IMR-90 (cell line): Measurements from ENCODE around the gene DLX1. TPM values are rescaled to one million over a fixed set of nuclear protein-coding genes. Genes with fewer than 3 reads are reported as not detected.

Experiments
- ATAC-seq: fragments of 200-7000 bp; cut with Tn5 transposase; 2 replicates; pipeline ENCODE4 v1.9.1; 2020; ENCODE audit warnings: low read depth, mild to moderate bottlenecking, moderate library complexity
- BruUV-seq: library from RNA; stranded (reverse); fragments of 400-500 nt; replicated peaks from 2 replicates; lab custom pipeline; 2021; lab: Mats Ljungman, UMichigan
- CTCF ChIA-PET: fragments of 300-600 bp; formaldehyde crosslinking; extraction: SDS; loops from one replicate; lab custom pipeline; 2021; ENCODE audit warnings: antibody characterized with exemption; lab: Yijun Ruan, JAX
- POLR2A ChIA-PET: fragments of 300-600 bp; sonication (Branson Sonifier 250); formaldehyde crosslinking; loops from one replicate; lab custom pipeline; 2022; ENCODE audit warnings: antibody characterized with exemption; ENCODE audit not compliant: unreplicated experiment; lab: Charles Lee
- DNase-seq: peaks from one replicate; pipeline ENCODE4 v3.0.0; 2013
- H2AFZ ChIP-seq: replicated peaks from 2 replicates; pipeline ENCODE3; 2013; ENCODE audit warnings: low read length, mild to moderate bottlenecking; ENCODE audit not compliant: poor library complexity
- H2AK5ac ChIP-seq: 2 replicates; pipeline ENCODE4 v1.6.1; 2013; ENCODE audit warnings: low read depth, low read length, inconsistent platforms
- H2AK9ac ChIP-seq: replicated peaks from 2 replicates; pipeline ENCODE3; 2013; ENCODE audit warnings: mild to moderate bottlenecking, low read depth, low read length, moderate library complexity; ENCODE audit not compliant: poor library complexity
- H2BK120ac ChIP-seq: 2 replicates; pipeline ENCODE4 v1.6.1; 2013; ENCODE audit warnings: low read depth, low read length, inconsistent platforms
- H2BK15ac ChIP-seq: 3 replicates; pipeline ENCODE4 v1.6.1; 2013; ENCODE audit warnings: low read depth, low read length, inconsistent platforms
- H2BK20ac ChIP-seq: 2 replicates; pipeline ENCODE4 v1.6.1; 2013; ENCODE audit warnings: low read depth, mild to moderate bottlenecking, inconsistent platforms, low read length, moderate library complexity
- H2BK5ac ChIP-seq: 2 replicates; pipeline ENCODE4 v1.6.1; 2013; ENCODE audit warnings: mild to moderate bottlenecking, low read depth, low read length, inconsistent platforms; ENCODE audit not compliant: poor library complexity, severe bottlenecking
- H3K14ac ChIP-seq: replicated peaks from 2 replicates; pipeline ENCODE4 v1.6.1; 2013; ENCODE audit warnings: low read depth, low read length, inconsistent platforms
- H3K18ac ChIP-seq: 2 replicates; pipeline ENCODE4 v1.6.1; 2013; ENCODE audit warnings: low read depth, low read length, control low read depth
- H3K23ac ChIP-seq: 2 replicates; pipeline ENCODE4 v1.6.1; 2013; ENCODE audit warnings: low read depth, low read length, inconsistent platforms
- H3K27ac ChIP-seq: 2 replicates; pipeline ENCODE4 v1.5.1; 2013; ENCODE audit warnings: mild to moderate bottlenecking, control low read depth, low read length; ENCODE audit not compliant: insufficient read depth
- H3K27me3 ChIP-seq: 2 replicates; pipeline ENCODE4 v1.6.1; 2013; ENCODE audit warnings: low read length; ENCODE audit not compliant: control insufficient read depth, insufficient read depth
- H3K36me3 ChIP-seq: 2 replicates; pipeline ENCODE4 v1.6.1; 2013; ENCODE audit warnings: low read length, mixed read lengths; ENCODE audit not compliant: control insufficient read depth, insufficient read depth
- H3K4ac ChIP-seq: 2 replicates; pipeline ENCODE4 v1.6.1; 2013; ENCODE audit warnings: low read depth, low read length, inconsistent platforms
- H3K4me1 ChIP-seq: 2 replicates; pipeline ENCODE4 v1.6.1; 2013; ENCODE audit warnings: low read length, mixed read lengths; ENCODE audit not compliant: control insufficient read depth, insufficient read depth
- H3K4me2 ChIP-seq: 2 replicates; pipeline ENCODE4 v1.6.1; 2013; ENCODE audit warnings: low read depth, mild to moderate bottlenecking, control low read depth, low read length, moderate library complexity
- H3K4me3 ChIP-seq: 2 replicates; pipeline ENCODE4 v1.5.1; 2013; ENCODE audit warnings: low read depth, mild to moderate bottlenecking, control low read depth, low read length, moderate library complexity; ENCODE audit not compliant: insufficient read depth
- H3K56ac ChIP-seq: 2 replicates; pipeline ENCODE4 v1.6.1; 2013; ENCODE audit warnings: low read length, inconsistent platforms; ENCODE audit not compliant: insufficient read depth; ENCODE audit errors: extremely low read depth
- H3K79me1 ChIP-seq, 2 experiments: 2 replicates each; pipeline ENCODE4 v1.6.1; 2013; ENCODE audit warnings: low read length in 2 of 2, inconsistent platforms in 1 of 2, low read depth in 1 of 2
- H3K9ac ChIP-seq: 2 replicates; pipeline ENCODE4 v1.6.1; 2013; ENCODE audit warnings: low read depth, low read length, control low read depth
- H3K9me1 ChIP-seq: 2 replicates; pipeline ENCODE4 v1.6.1; 2013; ENCODE audit warnings: low read length, inconsistent platforms; ENCODE audit not compliant: insufficient read depth
- H3K9me3 ChIP-seq: 2 replicates; pipeline ENCODE4 v1.6.1; 2013; ENCODE audit warnings: low read length; ENCODE audit not compliant: control insufficient read depth, insufficient read depth
- H4K20me1 ChIP-seq: 2 replicates; pipeline ENCODE4 v1.6.1; 2013; ENCODE audit warnings: low read length, inconsistent platforms; ENCODE audit not compliant: insufficient read depth
- H4K5ac ChIP-seq: 2 replicates; pipeline ENCODE4 v1.6.1; 2013; ENCODE audit warnings: mild to moderate bottlenecking, low read depth, low read length, control low read depth
- H4K8ac ChIP-seq, 2 experiments: 2 replicates each; pipeline ENCODE4 v1.6.1; 2013; ENCODE audit warnings: low read depth in 2 of 2, low read length in 2 of 2, control low read depth in 1 of 2, inconsistent platforms in 1 of 2
- H4K91ac ChIP-seq: 2 replicates; pipeline ENCODE4 v1.6.1; 2013; ENCODE audit warnings: low read depth, low read length, inconsistent platforms; ENCODE audit not compliant: insufficient read depth
- BHLHE40 ChIP-seq: fragments of 150-350 bp; IDR thresholded peaks from 2 replicates; pipeline ENCODE4 v1.6.1; 2016; ENCODE audit warnings: mild to moderate bottlenecking, low read depth, low read length
- CEBPB ChIP-seq: IDR thresholded peaks from 2 replicates; pipeline ENCODE4 v1.6.1; 2012; ENCODE audit warnings: low read depth, low read length, improper control_type of control experiment
- CHD1 ChIP-seq: IDR thresholded peaks from 2 replicates; pipeline ENCODE4 v1.6.1; 2012; ENCODE audit warnings: low read depth, low read length, improper control_type of control experiment
- CTCF ChIP-seq: conservative IDR thresholded peaks from 2 replicates; pipeline ENCODE4 v1.5.1; 2012; ENCODE audit warnings: mild to moderate bottlenecking, low read depth, low read length, improper control_type of control experiment
- ELK1 ChIP-seq: fragments of 150-350 bp; IDR thresholded peaks from 2 replicates; pipeline ENCODE4 v1.6.1; 2016; ENCODE audit warnings: low read depth, mild to moderate bottlenecking, low read length, moderate library complexity, borderline replicate concordance
- FOS ChIP-seq: fragments of 150-350 bp; IDR thresholded peaks from 2 replicates; pipeline ENCODE4 v1.6.1; 2016; ENCODE audit warnings: low read depth, low read length
- MAFK ChIP-seq: IDR thresholded peaks from 2 replicates; pipeline ENCODE4 v1.6.1; 2012; ENCODE audit warnings: low read depth, low read length, improper control_type of control experiment
- MAZ ChIP-seq: IDR thresholded peaks from 2 replicates; pipeline ENCODE4 v1.6.1; 2012; ENCODE audit warnings: low read depth, mild to moderate bottlenecking, low read length, improper control_type of control experiment, moderate library complexity, borderline replicate concordance
- MXI1 ChIP-seq: IDR thresholded peaks from 2 replicates; pipeline ENCODE4 v1.6.1; 2012; ENCODE audit warnings: low read depth, mild to moderate bottlenecking, low read length, moderate library complexity, borderline replicate concordance
- NFE2L2 ChIP-seq: fragments of 150-350 bp; IDR thresholded peaks from 2 replicates; pipeline ENCODE4 v1.6.1; 2016; ENCODE audit warnings: low read depth, mild to moderate bottlenecking, low read length
- POLR2A ChIP-seq: IDR thresholded peaks from 2 replicates; pipeline ENCODE4 v1.6.1; 2012; ENCODE audit warnings: mild to moderate bottlenecking, low read depth, low read length
- RAD21 ChIP-seq: IDR thresholded peaks from 2 replicates; pipeline ENCODE4 v1.6.1; 2012; ENCODE audit warnings: low read length, improper control_type of control experiment
- RCOR1 ChIP-seq: IDR thresholded peaks from 2 replicates; pipeline ENCODE4 v1.6.1; 2012; ENCODE audit warnings: mild to moderate bottlenecking, low read length, improper control_type of control experiment; ENCODE audit not compliant: insufficient replicate concordance
- SMC3 ChIP-seq: fragments of 150-350 bp; IDR thresholded peaks from 2 replicates; pipeline ENCODE4 v1.6.1; 2016; ENCODE audit warnings: low read depth, mild to moderate bottlenecking, antibody characterized with exemption, low read length, moderate library complexity
- USF2 ChIP-seq: fragments of 150-350 bp; IDR thresholded peaks from 2 replicates; pipeline ENCODE4 v1.6.1; 2017; ENCODE audit warnings: mild to moderate bottlenecking, antibody characterized with exemption, low read length, low read depth
- WGBS, 2 experiments: methylation state at CpG; one replicate each; pipeline versions ENCODE4 v1.1.5 to v1.1.7; 2013; ENCODE audit warnings: missing lambda C conversion rate in 2 of 2; ENCODE audit not compliant: insufficient read length in 1 of 2; ENCODE audit errors: extremely low coverage in 2 of 2; 5-methylcytosine and 5-hydroxymethylcytosine counted together
- dilution Hi-C: fragments of 300-500 bp; cut with HindIII; formaldehyde crosslinking; loops from one replicate; pipeline ENCODE4 v1.14.3; 2018; ENCODE audit warnings: low sequenced_read_pairs; ENCODE audit not compliant: unreplicated experiment
- in situ Hi-C: fragments of 300-500 bp; cut with MboI; formaldehyde crosslinking; loops from 3 replicates; pipeline ENCODE4 v1.14.3; 2019; ENCODE audit warnings: low sequenced_read_pairs, inconsistent platforms, mixed read lengths
- intact Hi-C: fragments of 100-400 bp; cut with micrococcal nuclease; formaldehyde crosslinking; loops from 2 replicates; pipeline ENCODE4 v1.10.0; 2022
- polyA plus RNA-seq, 3 experiments: library from polyadenylated mRNA; depleted of rRNA; stranded (reverse); fragments of >200 nt; gene quantifications; 2 replicates each; pipeline ENCODE4 v1.2.3, GENCODE V29; 2012; ENCODE audit warnings: low replicate concordance in 1 of 3
- total RNA-seq: library from RNA; depleted of rRNA; stranded (reverse); fragments of >200 nt; gene quantifications from 2 replicates; pipeline ENCODE4 v1.2.3, GENCODE V29; 2012

DLX1 gene
- total and polyA plus RNA-seq, 2 of the 4 experiments (the other 2 are of a cell fraction): 0.36 to 2.2 TPM

GRCh38 chr2:172039011-172039704 is 46.1 kb upstream of the DLX1 start:
- POLR2A ChIA-PET: interaction anchor here (0.6 kb wide), 1 partner anchor 15 kb away, joined by 3 read pairs; no protein-coding TSS in a partner anchor
- no TSS peak for BruUV-seq
- no peak overlapping the region for H3K14ac ChIP-seq
- H2BK120ac ChIP-seq: no peak overlapping the region
- no peaks in the 10 kb centered on the region for H3K36me3 ChIP-seq
- DNase-seq (no peak), ATAC-seq (no peak)
- no peak overlapping the region for H2AK9ac ChIP-seq
- H3K4me3 ChIP-seq: no peak overlapping the region
- no peak overlapping the region for H2BK20ac ChIP-seq
- H4K8ac ChIP-seq: no peak overlapping the region
- CTCF ChIA-PET: interaction anchor here (1.9 kb wide), 1 partner anchor 8 kb away, joined by 9 read pairs; no protein-coding TSS in a partner anchor
- no peak overlapping the region for H3K23ac ChIP-seq
- no peak overlapping the region for H4K5ac ChIP-seq
- H3K79me1 ChIP-seq: no peaks in the 10 kb centered on the region
- H3K4me1 ChIP-seq: peaks cover 2% of the 10 kb centered on the region; the same call in 1 of the 2 replicates
- H3K18ac ChIP-seq: no peak overlapping the region
- no CpG with 5 or more reads among the region's 3 CpGs for WGBS, 2 experiments
- H2AK5ac ChIP-seq: no peak overlapping the region
- H3K9me1 ChIP-seq: no peaks in the 10 kb centered on the region
- no peaks in the 10 kb centered on the region for H3K27me3 ChIP-seq
- no peak overlapping the region for H3K27ac ChIP-seq
- H3K56ac ChIP-seq: no peak overlapping the region
- H2AFZ ChIP-seq: no peak overlapping the region
- H4K91ac ChIP-seq: no peak overlapping the region
- in situ Hi-C loops (no loop called here), dilution Hi-C loops (no loop called here), intact Hi-C loops (loop anchor here (5.0 kb wide), 1 partner anchor 43 kb away; no protein-coding TSS in a partner anchor)
- H2BK5ac ChIP-seq: no peak overlapping the region
- H3K9me3 ChIP-seq: no peaks in the 10 kb centered on the region
- H4K20me1 ChIP-seq: no peaks in the 10 kb centered on the region
- H3K9ac ChIP-seq: no peak overlapping the region
- H3K4me2 ChIP-seq: no peak overlapping the region
- H3K4ac ChIP-seq: no peak overlapping the region
- H2BK15ac ChIP-seq: no peak overlapping the region
- TF ChIP-seq CTCF: no peak
- no peak for TF ChIP-seq ELK1
- no peak for TF ChIP-seq RAD21
- no peak for TF ChIP-seq POLR2A
- TF ChIP-seq CEBPB: no peak
- TF ChIP-seq BHLHE40: no peak
- TF ChIP-seq MAZ: no peak
- TF ChIP-seq RCOR1: no peak
- no peak for TF ChIP-seq NFE2L2
- no peak for TF ChIP-seq USF2
- TF ChIP-seq MXI1: no peak
- TF ChIP-seq CHD1: no peak
- no peak for TF ChIP-seq SMC3
- no peak for TF ChIP-seq MAFK
- no peak for TF ChIP-seq FOS
